NCI-H1930 (cell line): ENCODE measurements around the gene KCNS3.

Source experiments
- DNase-seq, 2 experiments: peaks; one replicate each; lab custom pipeline; 2025; lab: John Stamatoyannopoulos, UW

The KCNS3 gene

GRCh38 chr2:17878281-17879136 is at the start of gene KCNS3:
TSS of gene KCNS3 (plus strand) at chr2:17878667. CDS start at chr2:17931009, 52,342 bp downstream.
- peak in 1 of 2 experiments; percentile 52 for DNase-seq

GRCh38 chr2:17830053-17831034 is 48.1 kb upstream of the KCNS3 start:
- DNase-seq: peak; percentile 56 to 57

GRCh38 chr2:17835516-17835915 is 43.0 kb upstream of the KCNS3 start:
- no peak for DNase-seq

GRCh38 chr2:17839959-17840358 is 38.5 kb upstream of the KCNS3 start:
- no peak for DNase-seq

GRCh38 chr2:17843457-17843856 is 35.0 kb upstream of the KCNS3 start:
- DNase-seq: no peak

GRCh38 chr2:17845806-17846205 is 32.7 kb upstream of the KCNS3 start:
- no peak for DNase-seq

- no peak for DNase-seq
Observed at GRCh38 chr2:17846676-17847075, 31.8 kb upstream of the KCNS3 start.

GRCh38 chr2:17847236-17847635 is 31.2 kb upstream of the KCNS3 start:
- no peak for DNase-seq

- DNase-seq: no peak
Observed at GRCh38 chr2:17849275-17849674, 29.2 kb upstream of the KCNS3 start.

GRCh38 chr2:17850151-17850550 is 28.3 kb upstream of the KCNS3 start:
- DNase-seq: no peak

- DNase-seq: peak in 1 of 2 experiments; percentile 35
Observed at GRCh38 chr2:17851731-17852585, 26.5 kb upstream of the KCNS3 start.

- no peak for DNase-seq
Observed at GRCh38 chr2:17853799-17854198, 24.7 kb upstream of the KCNS3 start.

- no peak for DNase-seq
Observed at GRCh38 chr2:17857021-17857420, 21.4 kb upstream of the KCNS3 start.

- no peak for DNase-seq
Observed at GRCh38 chr2:17858064-17858463, 20.4 kb upstream of the KCNS3 start.

GRCh38 chr2:17863539-17863938 is 14.9 kb upstream of the KCNS3 start:
- no peak for DNase-seq

GRCh38 chr2:17864676-17865075 is 13.8 kb upstream of the KCNS3 start:
- no peak for DNase-seq

- no peak for DNase-seq
Observed at GRCh38 chr2:17867133-17867532, 11.3 kb upstream of the KCNS3 start.

GRCh38 chr2:17869128-17869527 is 9.3 kb upstream of the KCNS3 start:
- no peak for DNase-seq

- no peak for DNase-seq
Observed at GRCh38 chr2:17871639-17872038, 6.8 kb upstream of the KCNS3 start.

- no peak for DNase-seq
Observed at GRCh38 chr2:17873021-17873420, 5.4 kb upstream of the KCNS3 start.

GRCh38 chr2:17876590-17876989 is 1.9 kb upstream of the KCNS3 start:
- DNase-seq: no peak

- DNase-seq: no peak
Observed at GRCh38 chr2:17877811-17878280, 621 bp upstream of the KCNS3 start.
